Ishikawa (cell line): ENCODE data around the gene ELL2.

ENCODE experiments used
- CEBPB ChIP-seq: IDR thresholded peaks from 2 replicates; pipeline ENCODE4 v1.6.1; 2012
- CREB1 ChIP-seq: IDR thresholded peaks from 2 replicates; pipeline ENCODE4 v1.6.1; 2012; ENCODE audit warnings: low read depth
- EGR1 ChIP-seq: IDR thresholded peaks from 2 replicates; pipeline ENCODE4 v1.6.1; 2012
- EP300 ChIP-seq: IDR thresholded peaks from 2 replicates; pipeline ENCODE4 v1.6.1; 2012; ENCODE audit warnings: borderline replicate concordance
- FOXM1 ChIP-seq: IDR thresholded peaks from 2 replicates; pipeline ENCODE4 v1.6.1; 2012; ENCODE audit warnings: low read depth, borderline replicate concordance
- MAX ChIP-seq: IDR thresholded peaks from 2 replicates; pipeline ENCODE4 v1.6.1; 2012
- NFIC ChIP-seq: IDR thresholded peaks from 2 replicates; pipeline ENCODE4 v1.6.1; 2012
- RAD21 ChIP-seq: IDR thresholded peaks from 2 replicates; pipeline ENCODE4 v1.6.1; 2012; ENCODE audit warnings: low read depth
- REST ChIP-seq: IDR thresholded peaks from 2 replicates; pipeline ENCODE4 v1.6.1; 2012; ENCODE audit warnings: low read depth, mild to moderate bottlenecking
- TAF1 ChIP-seq: IDR thresholded peaks from 2 replicates; pipeline ENCODE4 v1.6.1; 2012; ENCODE audit warnings: low read depth, mild to moderate bottlenecking
- TCF12 ChIP-seq: IDR thresholded peaks from 2 replicates; pipeline ENCODE4 v1.6.1; 2012; ENCODE audit warnings: low read depth
- TEAD4 ChIP-seq: IDR thresholded peaks from 2 replicates; pipeline ENCODE4 v1.6.1; 2012
- USF1 ChIP-seq: IDR thresholded peaks from 2 replicates; pipeline ENCODE4 v1.6.1; 2012
- YY1 ChIP-seq: IDR thresholded peaks from 2 replicates; pipeline ENCODE4 v1.6.1; 2012; ENCODE audit warnings: low read depth
- ZBTB7A ChIP-seq: IDR thresholded peaks from 2 replicates; pipeline ENCODE4 v1.6.1; 2012; ENCODE audit warnings: low read depth

Gene ELL2

GRCh38 chr5:95858023-95858461 is 103.6 kb downstream of the ELL2 start:
- TF ChIP-seq NFIC (no peak), MAX (no peak), USF1 (no peak), FOXM1 (no peak), CEBPB (no peak), TAF1 (no peak), CREB1 (no peak), YY1 (no peak), EP300 (no peak), EGR1 (no peak), TEAD4 (no peak), RAD21 (no peak), TCF12 (no peak), ZBTB7A (no peak), REST (no peak)

GRCh38 chr5:95857185-95857945 is 104.3 kb downstream of the ELL2 start:
- TF ChIP-seq NFIC, result no peak
- TF ChIP-seq ZBTB7A, result no peak
- TF ChIP-seq MAX, result 0 out of 2 replicates have a peak, but pooled peaks have one; percentile 26

GRCh38 chr5:95856501-95856981 is 105.1 kb downstream of the ELL2 start:
- no peak for TF ChIP-seq MAX
- no peak for TF ChIP-seq FOXM1
- no peak for TF ChIP-seq YY1
- no peak for TF ChIP-seq TCF12
- no peak for TF ChIP-seq EGR1

- no peak for TF ChIP-seq YY1
- no peak for TF ChIP-seq MAX
- no peak for TF ChIP-seq EGR1
- TF ChIP-seq NFIC, result no peak
- no peak for TF ChIP-seq EP300
These were observed 108.2 kb downstream of the ELL2 start for GRCh38 chr5:95853490-95853889.

- TF ChIP-seq CREB1 (no peak), YY1 (no peak)
These were observed 109.1 kb downstream of the ELL2 start for GRCh38 chr5:95852567-95852966.

GRCh38 chr5:95850391-95850894 is 111.2 kb downstream of the ELL2 start:
- TF ChIP-seq TAF1 (no peak), MAX (no peak), CEBPB (no peak), TEAD4 (no peak), TCF12 (no peak), REST (no peak), EGR1 (no peak), NFIC (no peak), RAD21 (no peak), CREB1 (no peak), ZBTB7A (no peak), USF1 (no peak), EP300 (no peak), YY1 (no peak), FOXM1 (no peak)
